Stomach smooth muscle (tissue), 2 donors: ENCODE measurements around the gene FAM227B.
"Not testable (repeated sequence)": the region's sequence is repeated elsewhere in the genome, so short reads cannot be mapped to it uniquely, and the experiment has no call there.

Source experiments
- H3K27ac ChIP-seq: one replicate; pipeline ENCODE4 v1.7.0; 2013; ENCODE audit warnings: mild to moderate bottlenecking, low read length, inconsistent platforms
- H3K27me3 ChIP-seq, 2 donors: one replicate each; pipeline ENCODE4 v1.7.0; 2013; ENCODE audit warnings: low read length in 2 of 2; ENCODE audit not compliant: insufficient read depth in 2 of 2, control insufficient read depth in 1 of 2
- H3K36me3 ChIP-seq, 2 donors: one replicate each; pipeline ENCODE4 v1.7.0; 2013; ENCODE audit warnings: low read length in 2 of 2; ENCODE audit not compliant: control insufficient read depth in 2 of 2, insufficient read depth in 2 of 2
- H3K4me1 ChIP-seq: one replicate; pipeline ENCODE4 v1.7.0; 2013; ENCODE audit warnings: low read length; ENCODE audit not compliant: control insufficient read depth, insufficient read depth
- H3K4me3 ChIP-seq, 2 donors: one replicate each; pipeline ENCODE4 v1.7.0; 2013; ENCODE audit warnings: low read length in 2 of 2
- H3K9ac ChIP-seq, 2 donors: one replicate each; pipeline ENCODE4 v1.7.0; 2013; ENCODE audit warnings: low read length in 2 of 2, mild to moderate bottlenecking in 1 of 2
- H3K9me3 ChIP-seq, 2 donors: one replicate each; pipeline ENCODE4 v1.7.0; 2013; ENCODE audit warnings: low read length in 2 of 2; ENCODE audit not compliant: control insufficient read depth in 2 of 2
- donor health status: healthy.
- donor health status: Pancreatic carcinoma.

FAM227B gene, protein sequence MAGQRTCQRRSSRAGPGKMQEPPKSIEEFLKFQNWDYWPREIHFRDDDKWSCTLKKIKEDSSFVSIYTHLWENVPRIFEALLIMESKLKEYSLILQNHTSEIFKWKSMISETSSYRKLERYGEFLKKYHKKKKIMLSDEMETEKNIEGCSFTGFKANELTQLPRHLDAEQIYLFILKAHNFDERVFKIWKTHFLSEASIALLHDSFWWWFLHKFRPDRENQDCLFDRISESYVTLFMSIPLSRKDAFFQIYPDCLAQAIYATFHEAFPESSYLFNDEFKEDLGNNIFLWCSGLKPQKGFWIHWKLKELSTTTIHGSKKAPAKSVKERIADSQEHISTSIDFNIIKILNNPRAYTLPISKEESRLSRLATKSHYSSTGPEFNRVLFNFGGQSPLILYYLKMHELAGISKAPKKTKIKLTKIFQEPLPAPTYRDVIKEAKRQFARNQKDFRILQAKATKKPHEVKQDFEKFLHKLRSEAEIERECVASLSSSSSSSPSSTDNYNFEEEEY

DNA sequence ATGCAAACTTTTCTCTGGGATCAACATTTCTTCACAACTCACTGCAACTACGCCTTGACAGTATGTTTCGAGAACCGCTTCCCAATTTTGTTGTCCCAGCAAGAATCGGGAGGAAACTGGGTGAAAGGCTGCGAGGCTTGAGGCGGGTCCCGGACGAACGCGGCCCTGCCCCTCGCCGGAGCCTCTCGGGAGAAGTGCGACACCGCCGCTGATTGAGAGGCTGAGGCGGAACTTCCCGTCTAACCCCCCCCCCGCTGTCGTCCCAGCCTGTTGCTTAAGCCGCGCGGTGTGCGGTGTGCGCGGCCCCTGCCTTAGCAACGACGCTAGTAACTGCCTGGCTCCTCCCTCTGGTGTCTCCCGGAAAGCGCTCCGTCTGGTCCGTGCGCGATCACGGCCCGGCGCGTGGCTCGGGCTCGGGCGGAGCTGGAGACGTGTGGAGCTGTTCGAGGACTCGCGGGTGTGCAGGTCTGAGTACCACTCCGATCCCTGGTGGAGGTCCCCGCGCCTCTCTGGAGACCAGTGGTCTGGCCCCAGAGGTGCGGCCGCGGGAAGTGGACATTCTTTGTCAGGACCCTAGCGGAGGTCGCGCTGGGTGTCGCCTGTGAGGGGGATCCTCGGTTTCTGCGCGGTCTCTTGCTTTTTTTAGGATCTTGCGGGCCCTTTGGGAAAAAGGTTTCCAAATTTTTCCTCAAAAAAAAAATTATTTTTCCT, at the start of gene FAM227B, which contains the start of gene DTWD1:
FAM227B (minus strand) TSS at position 161 of the 711 bp plus-strand sequence. CDS start 5,647 bp downstream, outside the sequence.
DTWD1 (plus strand) TSS at position 391 of the 711 bp plus-strand sequence. CDS start 4,120 bp downstream, outside the sequence.
- Histone ChIP-seq H3K27me3 (no peaks in the 10 kb centered on the region), H3K36me3 (peaks cover 4 to 8% of the 10 kb centered on the region in 2 donors), H3K9ac (peak within 1 kb of the TSS; percentile 89 to 97), H3K4me1 (peaks cover 6% of the 10 kb centered on the region), H3K27ac (peak within 1 kb of the TSS; percentile 92), H3K4me3 (peak within 1 kb of the TSS; percentile 86 to 87), H3K9me3 (peaks cover 0 to 3% of the 10 kb centered on the region in 2 donors)

DNA sequence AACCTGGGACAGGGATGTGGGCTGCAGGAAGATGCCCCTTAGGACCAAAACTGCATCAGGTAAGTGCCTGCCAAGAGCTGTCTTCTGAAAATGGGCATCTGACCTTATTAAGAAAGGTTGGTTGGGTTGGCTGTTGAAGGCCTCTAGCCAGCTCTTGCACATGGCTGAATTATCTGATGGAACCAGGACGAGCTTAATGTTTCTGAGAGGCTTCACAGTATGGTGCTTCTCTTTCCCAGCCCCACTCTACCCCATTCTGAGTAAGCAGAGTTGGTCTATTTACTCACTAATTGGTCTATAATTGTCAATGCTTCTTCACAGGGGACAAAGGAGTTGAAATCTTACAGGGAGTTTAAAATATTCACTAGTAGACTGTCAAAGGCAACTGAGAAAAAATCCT, 48.7 kb upstream of the FAM227B start:
- Histone ChIP-seq H3K9ac (no peak overlapping the region), H3K4me1 (no peaks in the 10 kb centered on the region), H3K9me3 (no peaks in the 10 kb centered on the region), H3K27me3 (no peaks in the 10 kb centered on the region), H3K4me3 (no peak overlapping the region), H3K27ac (no peak overlapping the region), H3K36me3 (no peaks in the 10 kb centered on the region)

DNA sequence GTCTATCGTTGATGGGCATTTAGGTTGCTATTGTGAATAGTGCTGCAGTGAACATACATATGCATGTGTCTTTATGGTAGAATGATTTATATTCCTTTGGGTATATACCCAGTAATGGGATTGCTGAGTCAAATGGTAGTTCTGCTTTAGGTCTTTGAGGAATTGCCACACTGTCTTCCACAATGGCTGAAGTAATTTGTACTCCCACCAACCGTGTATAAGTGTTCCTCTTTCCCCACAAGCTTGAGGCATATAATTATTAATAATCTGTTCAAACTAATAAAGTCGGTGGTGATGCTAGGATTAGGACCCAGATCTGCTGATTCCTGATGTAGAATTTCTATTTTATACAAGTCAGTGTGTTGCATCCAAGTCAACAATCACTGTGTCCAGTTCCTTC, 45.9 kb upstream of the FAM227B start:
- H3K36me3 ChIP-seq, H3K9me3 ChIP-seq, H3K4me3 ChIP-seq, H3K27me3 ChIP-seq, H3K4me1 ChIP-seq, H3K9ac ChIP-seq, H3K27ac ChIP-seq: not testable (repeated sequence)

- Histone ChIP-seq H3K36me3 (no peaks in the 10 kb centered on the region), H3K9ac (no peak overlapping the region), H3K9me3 (no peaks in the 10 kb centered on the region), H3K4me1 (no peaks in the 10 kb centered on the region), H3K4me3 (no peak overlapping the region), H3K27me3 (no peaks in the 10 kb centered on the region), H3K27ac (no peak overlapping the region)
Observed at GRCh38 chr15:49664716-49665115, 44.1 kb upstream of the FAM227B start.

DNA sequence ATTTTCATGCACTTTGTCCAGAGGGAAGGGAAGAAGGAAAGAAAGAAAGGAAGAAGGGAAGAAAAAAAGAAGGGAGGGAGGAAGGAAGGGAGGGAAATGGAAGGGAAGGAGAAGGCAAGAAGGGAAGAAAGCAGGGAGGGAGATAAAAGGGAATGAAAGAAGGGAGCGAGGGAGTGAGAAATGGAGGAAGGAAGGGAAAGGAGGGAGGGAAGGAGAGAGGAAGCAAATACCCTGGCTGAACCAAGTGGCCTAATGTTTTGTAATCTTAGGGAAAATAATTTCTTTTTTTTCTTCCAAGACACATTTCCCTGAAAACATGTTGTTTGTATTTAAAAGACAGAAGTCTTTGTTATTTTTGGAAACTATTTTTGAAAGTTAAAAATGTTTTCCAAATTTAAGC, 36.1 kb upstream of the FAM227B start:
- Histone ChIP-seq H3K4me1 (no peaks in the 10 kb centered on the region), H3K4me3 (no peak overlapping the region), H3K9me3 (peaks cover 4 to 5% of the 10 kb centered on the region in 2 donors), H3K27me3 (no peaks in the 10 kb centered on the region), H3K9ac (no peak overlapping the region), H3K27ac (no peak overlapping the region), H3K36me3 (no peaks in the 10 kb centered on the region)

DNA sequence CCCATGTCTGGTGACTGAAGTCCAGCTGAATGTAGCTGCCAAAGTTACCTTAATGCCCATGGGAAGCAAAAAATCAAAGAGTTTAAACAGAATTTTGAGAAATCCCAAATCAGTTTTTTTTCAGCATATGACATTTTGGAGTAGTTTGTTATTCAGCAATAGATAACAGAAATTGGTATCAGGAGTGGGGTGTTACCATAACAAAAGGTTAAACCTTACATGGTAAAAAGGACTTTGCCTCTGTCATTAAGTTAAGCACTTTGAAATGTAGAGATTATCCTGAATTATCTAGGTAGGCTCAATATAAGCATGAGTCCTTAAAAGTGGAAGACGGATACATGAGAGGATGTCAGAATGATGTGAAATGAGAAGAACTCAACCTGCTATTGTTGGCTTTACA, 32.3 kb upstream of the FAM227B start:
- H3K4me3 ChIP-seq: no peak overlapping the region
- no peaks in the 10 kb centered on the region for H3K27me3 ChIP-seq
- H3K9ac ChIP-seq: no peak overlapping the region
- no peak overlapping the region for H3K27ac ChIP-seq
- no peaks in the 10 kb centered on the region for H3K4me1 ChIP-seq
- H3K9me3 ChIP-seq: peaks cover 4 to 5% of the 10 kb centered on the region in 2 donors
- H3K36me3 ChIP-seq: no peaks in the 10 kb centered on the region

- Histone ChIP-seq H3K4me3 (no peak overlapping the region), H3K27me3 (no peaks in the 10 kb centered on the region), H3K27ac (no peak overlapping the region), H3K9me3 (peaks cover 4 to 5% of the 10 kb centered on the region in 2 donors), H3K36me3 (no peaks in the 10 kb centered on the region), H3K9ac (no peak overlapping the region), H3K4me1 (peaks cover 4% of the 10 kb centered on the region)
Observed at GRCh38 chr15:49650676-49651075, 30.1 kb upstream of the FAM227B start.

DNA sequence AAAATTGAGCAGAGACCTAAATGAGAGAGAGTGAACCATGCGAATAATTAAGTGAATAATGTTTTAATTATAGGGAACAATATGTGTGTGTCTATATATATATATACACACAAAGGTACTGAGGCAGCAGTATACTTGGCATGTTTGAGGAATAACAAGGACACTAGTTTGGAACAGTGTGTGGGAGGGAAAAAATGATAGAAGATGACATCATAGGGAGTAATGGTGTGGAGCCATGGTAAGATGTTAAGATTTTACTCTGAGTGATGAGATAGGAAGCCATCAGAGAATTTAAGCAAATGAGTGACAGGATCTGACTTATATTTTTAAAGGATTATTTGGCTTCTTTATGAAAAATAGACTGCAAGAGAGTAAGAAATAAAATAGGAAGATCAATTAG, 29.4 kb upstream of the FAM227B start:
- Histone ChIP-seq H3K36me3 (no peaks in the 10 kb centered on the region), H3K27ac (no peak overlapping the region), H3K4me3 (no peak overlapping the region), H3K9ac (no peak overlapping the region), H3K27me3 (no peaks in the 10 kb centered on the region), H3K4me1 (peaks cover 5% of the 10 kb centered on the region), H3K9me3 (peaks cover 4 to 5% of the 10 kb centered on the region in 2 donors)

GRCh38 chr15:49646891-49647290, 26.3 kb upstream of the FAM227B start:
- H3K27ac ChIP-seq: no peak overlapping the region
- H3K27me3 ChIP-seq: no peaks in the 10 kb centered on the region
- H3K9ac ChIP-seq: no peak overlapping the region
- H3K36me3 ChIP-seq: no peaks in the 10 kb centered on the region
- H3K9me3 ChIP-seq: no peaks in the 10 kb centered on the region
- H3K4me3 ChIP-seq: no peak overlapping the region
- peaks cover 5% of the 10 kb centered on the region for H3K4me1 ChIP-seq

DNA sequence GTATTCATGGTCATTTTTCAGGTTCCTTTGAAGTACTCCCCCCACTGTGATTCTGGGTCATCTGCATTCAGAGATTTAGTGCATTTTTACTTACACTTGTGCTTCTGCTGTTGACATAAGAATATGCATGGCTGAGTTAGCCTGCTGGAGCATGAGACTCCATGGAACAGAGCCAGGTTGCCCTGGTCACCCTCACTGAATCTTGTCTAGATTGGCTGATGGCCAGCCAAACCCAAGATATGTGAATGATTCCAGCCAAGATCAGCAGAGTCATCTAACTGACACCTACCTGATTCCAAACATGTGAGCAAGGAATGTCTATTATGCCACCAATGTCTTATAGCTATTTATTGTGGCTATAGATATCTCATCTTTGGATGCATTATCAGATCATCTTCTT, 25.3 kb upstream of the FAM227B start:
- Histone ChIP-seq H3K4me1 (peaks cover 5% of the 10 kb centered on the region), H3K4me3 (peak overlapping the region in 1 of 2 donors; percentile 16), H3K9me3 (no peaks in the 10 kb centered on the region), H3K9ac (no peak overlapping the region), H3K27me3 (no peaks in the 10 kb centered on the region), H3K36me3 (no peaks in the 10 kb centered on the region), H3K27ac (peak overlapping the region; percentile 1)
